ENCODE results near the gene NEK1. TPM values are rescaled to one million over a fixed set of nuclear protein-coding genes. Genes with fewer than 3 reads are reported as not detected.

The NEK1 gene
- total and polyA plus RNA-seq, 2 donors (not counting 1 experiment from before 2014, with no cell fraction given): 3.3 to 21.4 TPM

DNA sequence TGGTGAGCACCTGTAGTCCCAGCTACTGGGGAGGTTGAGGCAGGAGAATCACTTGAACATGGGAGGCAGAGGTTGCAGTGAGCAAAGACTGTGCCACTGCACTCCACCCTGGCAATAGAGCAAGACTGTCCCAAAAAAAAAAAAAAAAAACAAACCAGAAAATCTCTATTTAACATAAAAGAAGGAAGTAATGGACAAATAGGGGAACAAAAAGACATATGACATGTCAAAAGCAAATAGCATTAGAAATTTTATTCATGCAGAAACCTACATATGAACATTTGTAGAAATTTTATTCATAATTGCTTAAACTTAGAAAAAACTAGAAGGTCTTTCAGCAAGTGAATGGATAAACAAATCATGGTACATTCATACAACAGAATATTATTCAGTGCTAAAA lies 244.6 kb downstream of the NEK1 start:
- Histone ChIP-seq H3K79me2 (ENCODE audit: control insufficient read depth, insufficient read depth, low read length) (no peaks in the 10 kb centered on the region), H3K4me2 (replicated peaks; ENCODE audit: low read depth, low read length, poor library complexity, severe bottlenecking) (no peak overlapping the region), H3K27me3 (replicated peaks in 1 of 4; ENCODE audit: control extremely low read depth in 1 of 4, control insufficient read depth in 3 of 4, insufficient read depth in 4 of 4, low read length in 3 of 4) (no peaks in the 10 kb centered on the region), H3K9me3 (ENCODE audit: control extremely low read depth in 1 of 3, control insufficient read depth in 2 of 3, insufficient read depth in 1 of 3, low read length in 2 of 3) (peaks cover 1 to 13% (median 5%) of the 10 kb centered on the region in 3 donors), H3K4me3 (ENCODE audit: control extremely low read depth in 1 of 5, extremely low read depth in 1 of 5, insufficient read depth in 1 of 5, low read depth in 2 of 5, low read length in 4 of 5) (no peak overlapping the region), H3K27ac (ENCODE audit: low read length in 2 of 2) (no peak overlapping the region), H2AFZ (ENCODE audit: insufficient read depth, low read depth, low read length, poor library complexity, severe bottlenecking) (no peak overlapping the region), H3K36me3 (replicated peaks in 1 of 2; ENCODE audit: control extremely low read depth in 1 of 2, control insufficient read depth in 1 of 2, extremely low read depth in 1 of 2, insufficient read depth in 2 of 2, low read length in 1 of 2) (no peaks in the 10 kb centered on the region), H3K4me1 (ENCODE audit: control insufficient read depth in 2 of 2, insufficient read depth in 2 of 2, low read length in 2 of 2) (no peaks in the 10 kb centered on the region), H4K20me1 (ENCODE audit: control insufficient read depth, insufficient read depth, low read length, poor library complexity, severe bottlenecking) (no peaks in the 10 kb centered on the region), H3K9ac (ENCODE audit: low read length) (no peak overlapping the region)
- DNase-seq (no peak), ATAC-seq (ENCODE audit: low read depth) (no peak)
- ChIA-PET POLR2A (no interaction called here), CTCF (no interaction called here)
- intact Hi-C loops (cut with micrococcal nuclease): no loop called here
- Mint-ChIP-seq H3K4me1 (no peaks in the 10 kb centered on the region), H3K27me3 (no peaks in the 10 kb centered on the region), H3K27ac (no peak overlapping the region), H3K4me3 (no peak overlapping the region), H3K9me3 (ENCODE audit: insufficient read depth) (peaks cover 4% of the 10 kb centered on the region)
- no peak for TF ChIP-seq EZH2 (IDR thresholded peaks at IDR 0.05; ENCODE audit: borderline replicate concordance, insufficient read depth, low read depth, low read length, poor library complexity, severe bottlenecking)

DNA sequence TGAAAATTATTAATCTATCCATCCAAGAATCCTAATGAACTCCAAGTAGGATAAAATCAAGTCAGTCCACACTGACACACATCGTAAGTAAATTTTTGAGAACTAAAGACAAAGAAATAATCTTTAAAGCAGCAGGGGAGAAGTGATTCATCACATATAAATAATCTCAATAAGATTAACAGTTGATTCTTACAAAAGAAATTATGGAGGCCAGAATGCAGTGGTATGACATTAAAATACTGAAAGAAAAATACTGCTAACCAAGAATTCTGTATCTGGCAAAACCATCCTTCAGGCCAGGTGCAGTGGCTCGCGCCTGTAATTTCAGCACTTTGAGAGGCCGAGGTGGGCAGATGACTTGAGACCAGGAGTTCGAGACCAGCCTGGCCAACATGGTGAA lies 245.6 kb downstream of the NEK1 start:
- Histone ChIP-seq H3K36me3 (replicated peaks in 1 of 2; ENCODE audit: control extremely low read depth in 1 of 2, control insufficient read depth in 1 of 2, extremely low read depth in 1 of 2, insufficient read depth in 2 of 2, low read length in 1 of 2) (no peaks in the 10 kb centered on the region), H3K27me3 (replicated peaks in 1 of 4; ENCODE audit: control extremely low read depth in 1 of 4, control insufficient read depth in 3 of 4, insufficient read depth in 4 of 4, low read length in 3 of 4) (no peaks in the 10 kb centered on the region), H3K9me3 (ENCODE audit: control extremely low read depth in 1 of 3, control insufficient read depth in 2 of 3, insufficient read depth in 1 of 3, low read length in 2 of 3) (peaks cover 1 to 13% (median 5%) of the 10 kb centered on the region in 3 donors), H3K27ac (ENCODE audit: low read length in 2 of 2) (no peak overlapping the region), H3K4me1 (ENCODE audit: control insufficient read depth in 2 of 2, insufficient read depth in 2 of 2, low read length in 2 of 2) (no peaks in the 10 kb centered on the region), H2AFZ (ENCODE audit: insufficient read depth, low read depth, low read length, poor library complexity, severe bottlenecking) (no peak overlapping the region), H3K9ac (ENCODE audit: low read length) (no peak overlapping the region), H3K4me3 (ENCODE audit: control extremely low read depth in 1 of 5, extremely low read depth in 1 of 5, insufficient read depth in 1 of 5, low read depth in 2 of 5, low read length in 4 of 5) (no peak overlapping the region), H3K4me2 (replicated peaks; ENCODE audit: low read depth, low read length, poor library complexity, severe bottlenecking) (no peak overlapping the region), H4K20me1 (ENCODE audit: control insufficient read depth, insufficient read depth, low read length, poor library complexity, severe bottlenecking) (no peaks in the 10 kb centered on the region), H3K79me2 (ENCODE audit: control insufficient read depth, insufficient read depth, low read length) (no peaks in the 10 kb centered on the region)
- no peak overlapping the region for H3K27ac Mint-ChIP-seq
- no peaks in the 10 kb centered on the region for H3K4me1 Mint-ChIP-seq
- ChIA-PET POLR2A (no interaction called here), CTCF (no interaction called here)
- intact Hi-C loops (cut with micrococcal nuclease): no loop called here
- TF ChIP-seq EZH2 (IDR thresholded peaks at IDR 0.05; ENCODE audit: borderline replicate concordance, insufficient read depth, low read depth, low read length, poor library complexity, severe bottlenecking): no peak
- TF ChIP-seq, protein P1, sequence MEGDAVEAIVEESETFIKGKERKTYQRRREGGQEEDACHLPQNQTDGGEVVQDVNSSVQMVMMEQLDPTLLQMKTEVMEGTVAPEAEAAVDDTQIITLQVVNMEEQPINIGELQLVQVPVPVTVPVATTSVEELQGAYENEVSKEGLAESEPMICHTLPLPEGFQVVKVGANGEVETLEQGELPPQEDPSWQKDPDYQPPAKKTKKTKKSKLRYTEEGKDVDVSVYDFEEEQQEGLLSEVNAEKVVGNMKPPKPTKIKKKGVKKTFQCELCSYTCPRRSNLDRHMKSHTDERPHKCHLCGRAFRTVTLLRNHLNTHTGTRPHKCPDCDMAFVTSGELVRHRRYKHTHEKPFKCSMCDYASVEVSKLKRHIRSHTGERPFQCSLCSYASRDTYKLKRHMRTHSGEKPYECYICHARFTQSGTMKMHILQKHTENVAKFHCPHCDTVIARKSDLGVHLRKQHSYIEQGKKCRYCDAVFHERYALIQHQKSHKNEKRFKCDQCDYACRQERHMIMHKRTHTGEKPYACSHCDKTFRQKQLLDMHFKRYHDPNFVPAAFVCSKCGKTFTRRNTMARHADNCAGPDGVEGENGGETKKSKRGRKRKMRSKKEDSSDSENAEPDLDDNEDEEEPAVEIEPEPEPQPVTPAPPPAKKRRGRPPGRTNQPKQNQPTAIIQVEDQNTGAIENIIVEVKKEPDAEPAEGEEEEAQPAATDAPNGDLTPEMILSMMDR (IDR thresholded peaks at IDR 0.05): no peak
- no peak overlapping the region for H3K4me3 Mint-ChIP-seq
- peaks cover 5% of the 10 kb centered on the region for H3K27me3 Mint-ChIP-seq
- peaks cover 4% of the 10 kb centered on the region for H3K9me3 Mint-ChIP-seq (ENCODE audit: insufficient read depth)
- DNase-seq (no peak), ATAC-seq (ENCODE audit: low read depth) (no peak)
- 90% methylated on average over 2 of the region's 5 CpGs for WGBS (ENCODE audit: insufficient coverage)

Data from B cell (primary cell).